Breast epithelium (tissue), 4 donors: ENCODE data around the gene CEP68. TPM values are rescaled to one million over a fixed set of nuclear protein-coding genes. Genes with fewer than 3 reads are reported as not detected.

ENCODE experiments used
- DNase-seq, 2 donors: peaks; one replicate each; pipeline ENCODE4 v3.0.0-alpha.2; 2019; ENCODE audit warnings: low spot score in 2 of 2
- H3K27ac ChIP-seq, 2 donors: fragments of 200-600 bp; sonication (generic) in 1 of 2; one replicate each; pipeline ENCODE4 v1.5.1; 2016 to 2019; ENCODE audit warnings: mild to moderate bottlenecking in 1 of 2
- H3K27me3 ChIP-seq, 2 donors: fragments of 200-600 bp; sonication (generic) in 1 of 2; one replicate each; pipeline versions ENCODE4 v1.5.1 to v1.6.0; 2017 to 2019; ENCODE audit warnings: control low read depth in 1 of 2, mild to moderate bottlenecking in 1 of 2
- H3K36me3 ChIP-seq: fragments of 200-600 bp; one replicate; pipeline ENCODE4 v1.5.1; 2019
- H3K4me1 ChIP-seq, 2 donors: fragments of 200-600 bp; sonication (generic); one replicate each; pipeline ENCODE4 v1.5.1; 2016 to 2019; ENCODE audit warnings: control low read depth in 1 of 2
- H3K4me3 ChIP-seq, 3 donors: fragments of 200-600 bp; sonication (generic); 1 replicate in 2 of 3; 2 replicates in 1 of 3; pipeline ENCODE4 v1.5.1; 2016 to 2019; ENCODE audit warnings: mild to moderate bottlenecking in 3 of 3, moderate library complexity in 2 of 3
- H3K9me3 ChIP-seq, 2 donors: fragments of 200-600 bp; sonication (generic) in 1 of 2; one replicate each; pipeline ENCODE4 v1.5.1; 2016 to 2019; ENCODE audit warnings: control low read depth in 1 of 2
- CTCF ChIP-seq, 3 donors: fragments of 450-650 bp; IDR thresholded peaks; one replicate each; pipeline ENCODE4 v1.5.1; 2016 to 2017; ENCODE audit warnings: antibody characterized with exemption in 3 of 3, mild to moderate bottlenecking in 3 of 3, moderate library complexity in 3 of 3
- POLR2A ChIP-seq: fragments of 450-650 bp; IDR thresholded peaks from one replicate; pipeline ENCODE4 v1.6.1; 2016; ENCODE audit warnings: antibody characterized with exemption, mild to moderate bottlenecking, moderate library complexity
- POLR2AphosphoS5 ChIP-seq, 3 donors: sonication (generic); formaldehyde crosslinking; IDR thresholded peaks; one replicate each; pipeline ENCODE4 v1.6.1; 2017; ENCODE audit warnings: antibody characterized with exemption in 3 of 3
- intact Hi-C: fragments of 100-400 bp; cut with DNase I; formaldehyde crosslinking; loops from one replicate; pipeline ENCODE4 v1.15.1; 2023; ENCODE audit warnings: low total_unique reads
- total RNA-seq, 3 donors: library from RNA; depleted of rRNA; stranded (reverse); fragments of >200 nt; gene quantifications; one replicate each; pipeline ENCODE4 v1.1.0, GENCODE V29; 2016

The CEP68 gene
- total RNA-seq, 3 donors from 2014 or later, result 23.3 to 32.2 (median 25.0) TPM

DNA sequence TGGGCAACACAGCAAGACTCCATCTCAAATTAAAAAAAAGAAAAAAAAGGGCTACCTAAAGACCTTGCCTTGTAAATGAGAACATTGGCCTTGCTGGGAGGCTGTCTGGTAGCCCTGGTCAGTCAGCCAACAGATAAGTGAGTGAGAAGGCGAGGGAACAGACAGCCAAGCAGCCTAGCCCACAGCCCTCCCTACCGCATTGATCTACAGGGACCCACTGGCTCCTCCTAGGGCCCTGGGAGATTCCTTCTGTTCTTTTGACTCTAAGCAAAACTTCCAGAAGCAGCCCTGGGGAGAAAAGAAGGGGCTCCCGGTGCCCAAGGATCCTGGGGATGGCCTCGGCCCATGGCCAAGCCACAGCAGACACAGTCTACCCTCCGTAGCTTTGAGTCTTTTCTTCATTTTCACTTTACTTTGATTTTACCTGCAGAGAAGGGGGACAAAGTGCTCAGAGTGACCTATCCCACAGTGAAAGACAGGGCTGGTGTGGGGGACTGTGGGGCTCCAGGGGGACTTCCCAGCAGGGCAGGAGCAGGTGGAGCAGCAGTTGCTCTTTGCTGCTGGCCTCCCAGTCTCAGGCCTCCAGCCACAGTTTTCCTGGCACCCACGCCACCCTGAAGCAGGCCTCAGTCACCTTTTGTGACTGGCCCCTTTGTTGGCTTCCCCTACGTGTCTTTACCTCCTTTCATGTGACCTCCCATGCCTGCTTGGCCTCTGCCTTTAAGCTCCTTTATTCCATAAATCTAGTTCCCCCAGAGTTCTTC is 5.1 kb downstream of the CEP68 start:
- DNase-seq, result no peak
- no peak for TF ChIP-seq POLR2AphosphoS5 (IDR thresholded peaks at IDR 0.05)
- TF ChIP-seq CTCF (IDR thresholded peaks at IDR 0.05), result no peak
- TF ChIP-seq POLR2A, result no peak
- Histone ChIP-seq H3K36me3 (no peaks in the 10 kb centered on the region), H3K27ac (peak overlapping the region; percentile 82 to 84), H3K9me3 (no peaks in the 10 kb centered on the region), H3K27me3 (no peaks in the 10 kb centered on the region), H3K4me3 (no peak overlapping the region), H3K4me1 (peaks cover 0 to 13% of the 10 kb centered on the region in 2 donors)
- intact Hi-C loops, result no loop called here

GRCh38 chr2:65061910-65062339 is 5.7 kb downstream of the CEP68 start:
- Histone ChIP-seq H3K36me3 (no peaks in the 10 kb centered on the region), H3K27me3 (no peaks in the 10 kb centered on the region), H3K4me3 (no peak overlapping the region), H3K9me3 (no peaks in the 10 kb centered on the region), H3K27ac (peak overlapping the region; percentile 82 to 84), H3K4me1 (peaks cover 0 to 13% of the 10 kb centered on the region in 2 donors)
- peak in 1 of 2 donors; percentile 87 for DNase-seq
- no peak for TF ChIP-seq CTCF (IDR thresholded peaks at IDR 0.05)
- no peak for TF ChIP-seq POLR2A
- no peak for TF ChIP-seq POLR2AphosphoS5 (IDR thresholded peaks at IDR 0.05)
- intact Hi-C loops, result no loop called here

- H3K9me3 ChIP-seq, result no peaks in the 10 kb centered on the region
- H3K27ac ChIP-seq, result peak overlapping the region; percentile 34 to 49
- no peak overlapping the region for H3K4me3 ChIP-seq
- H3K36me3 ChIP-seq, result no peaks in the 10 kb centered on the region
- H3K4me1 ChIP-seq, result peaks cover 2 to 22% of the 10 kb centered on the region in 2 donors
- DNase-seq, result no peak
- no peaks in the 10 kb centered on the region for H3K27me3 ChIP-seq
- intact Hi-C loops, result no loop called here
- TF ChIP-seq POLR2A (no peak), CTCF (IDR thresholded peaks at IDR 0.05) (no peak), POLR2AphosphoS5 (IDR thresholded peaks at IDR 0.05) (no peak)
Observed at GRCh38 chr2:65062843-65063825, 6.9 kb downstream of the CEP68 start.

DNA sequence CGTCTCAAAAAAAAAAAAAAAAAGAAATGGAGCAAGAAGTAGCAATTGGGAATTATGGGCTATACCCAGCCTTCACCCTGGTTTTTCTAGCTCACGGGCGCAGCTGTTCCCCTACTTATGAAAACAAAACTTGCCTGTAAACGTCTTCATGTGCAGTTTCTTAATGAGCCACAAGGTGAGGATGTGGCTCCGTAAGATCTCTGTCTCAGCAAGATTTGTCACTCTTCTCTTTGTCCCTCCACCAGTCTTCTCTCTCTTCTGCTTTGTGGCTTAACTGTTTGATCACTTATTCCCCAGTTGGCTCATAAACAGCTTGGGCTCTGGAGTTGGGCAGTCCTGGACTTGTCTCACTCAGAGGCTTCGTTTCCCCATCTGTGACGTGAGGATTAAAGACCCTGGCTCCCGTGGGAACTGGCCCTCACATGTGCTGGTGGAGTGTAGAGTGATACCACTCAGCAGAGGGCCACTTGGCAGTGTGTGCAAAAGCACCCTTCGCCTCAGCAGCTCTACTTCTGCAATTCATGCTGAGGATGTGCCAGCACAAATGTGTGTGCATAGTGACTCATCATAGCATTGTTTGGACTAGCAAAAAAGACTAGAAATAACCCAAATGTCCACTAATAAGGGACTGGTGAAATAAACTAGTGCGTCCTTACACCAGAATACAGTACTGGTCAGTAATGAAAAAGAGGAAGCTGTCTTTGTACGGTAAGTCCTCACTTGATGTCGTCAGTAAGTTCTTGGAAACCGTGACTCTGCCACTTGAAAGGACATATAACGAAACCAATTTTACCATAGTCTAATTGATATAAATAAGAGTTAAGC is 8.7 kb downstream of the CEP68 start:
- H3K4me3 ChIP-seq, result no peak overlapping the region
- TF ChIP-seq CTCF (IDR thresholded peaks at IDR 0.05), result peak; percentile 75 to 85 (median 81)
- peak in 1 of 3 donors; percentile 57 for TF ChIP-seq POLR2AphosphoS5 (IDR thresholded peaks at IDR 0.05)
- TF ChIP-seq POLR2A, result no peak
- H3K36me3 ChIP-seq, result no peaks in the 10 kb centered on the region
- peak overlapping the region; percentile 52 to 80 for H3K27ac ChIP-seq
- no peaks in the 10 kb centered on the region for H3K9me3 ChIP-seq
- peaks cover 5 to 34% of the 10 kb centered on the region in 2 donors for H3K4me1 ChIP-seq
- DNase-seq, result peak in 1 of 2 donors; percentile 50
- H3K27me3 ChIP-seq, result no peaks in the 10 kb centered on the region
- intact Hi-C loops, result no loop called here
